B cell (primary cell): ENCODE results near the gene MCM10. TPM values are rescaled to one million over a fixed set of nuclear protein-coding genes. Genes with fewer than 3 reads are reported as not detected.

Experiments used
- ATAC-seq: fragments of 200-7000 bp; cut with Tn5 transposase; one replicate; pipeline ENCODE4 v1.10.0; 2021; ENCODE audit warnings: low read depth, mild to moderate bottlenecking, moderate number of reproducible peaks, moderate library complexity
- CTCF ChIA-PET: fragments of 350-600 bp; sonication (Branson Sonifier 250); formaldehyde crosslinking; loops from one replicate; lab custom pipeline; 2021; ENCODE audit warnings: antibody characterized with exemption, inconsistent platforms; lab: Charles Lee
- POLR2A ChIA-PET: fragments of 350-600 bp; sonication (Branson Sonifier 250); formaldehyde crosslinking; loops from one replicate; lab custom pipeline; 2021; ENCODE audit warnings: antibody characterized with exemption; lab: Charles Lee
- DNase-seq: peaks from one replicate; pipeline ENCODE4 v3.0.0; 2013
- H2AFZ ChIP-seq: 2 replicates; pipeline ENCODE4 v1.6.1; 2012; ENCODE audit warnings: mild to moderate bottlenecking, low read depth, low read length; ENCODE audit not compliant: insufficient read depth, poor library complexity, severe bottlenecking
- H3K27ac ChIP-seq, 2 donors: 1 replicate in 1 of 2; 2 replicates in 1 of 2; pipeline ENCODE4 v1.5.1; 2012 to 2013; ENCODE audit warnings: low read length in 2 of 2, mild to moderate bottlenecking in 2 of 2, moderate library complexity in 1 of 2
- H3K27me3 ChIP-seq, 4 experiments: fragments of 200-600 bp in 1 of 4; sonication (generic) in 1 of 4; replicated peaks in 1 of 4; 1 replicate in 2 of 4; 2 replicates in 2 of 4; pipeline versions ENCODE4 v1.6.1 to v1.7.0; 2013 to 2016; ENCODE audit warnings: low read length in 3 of 4, mild to moderate bottlenecking in 2 of 4, mixed read lengths in 1 of 4, moderate library complexity in 1 of 4; ENCODE audit not compliant: insufficient read depth in 4 of 4, control insufficient read depth in 3 of 4; ENCODE audit errors: control extremely low read depth in 1 of 4
- H3K36me3 ChIP-seq, 2 experiments: replicated peaks in 1 of 2; 1 replicate in 1 of 2; 2 replicates in 1 of 2; pipeline versions ENCODE4 v1.6.1 to v1.7.1; 2013; ENCODE audit warnings: low read length in 1 of 2; ENCODE audit not compliant: insufficient read depth in 2 of 2, control insufficient read depth in 1 of 2; ENCODE audit errors: control extremely low read depth in 1 of 2, extremely low read depth in 1 of 2
- H3K4me1 ChIP-seq, 2 donors: fragments of 200-600 bp in 1 of 2; sonication (generic) in 1 of 2; 1 replicate in 1 of 2; 2 replicates in 1 of 2; pipeline versions ENCODE4 v1.5.1 to v1.6.1; 2013 to 2017; ENCODE audit warnings: low read length in 2 of 2; ENCODE audit not compliant: control insufficient read depth in 2 of 2, insufficient read depth in 2 of 2
- H3K4me2 ChIP-seq: replicated peaks from 2 replicates; pipeline ENCODE3; 2012; ENCODE audit warnings: mild to moderate bottlenecking, low read depth, low read length; ENCODE audit not compliant: poor library complexity, severe bottlenecking
- H3K4me3 ChIP-seq, 5 experiments: fragments of 200-600 bp in 1 of 5; sonication (generic) in 1 of 5; 1 replicate in 3 of 5; 2 replicates in 2 of 5; pipeline versions ENCODE4 v1.5.1 to v1.7.0; 2011 to 2016; ENCODE audit warnings: low read length in 4 of 5, mild to moderate bottlenecking in 4 of 5, low read depth in 2 of 5, control low read depth in 1 of 5, moderate library complexity in 1 of 5; ENCODE audit not compliant: insufficient read depth in 1 of 5; ENCODE audit errors: control extremely low read depth in 1 of 5, extremely low read depth in 1 of 5
- H3K79me2 ChIP-seq: fragments of 200-600 bp; sonication (generic); one replicate; pipeline ENCODE4 v1.6.0; 2016; ENCODE audit warnings: low read length; ENCODE audit not compliant: control insufficient read depth, insufficient read depth
- H3K9ac ChIP-seq: fragments of 200-600 bp; sonication (generic); 2 replicates; pipeline ENCODE4 v1.6.1; 2017; ENCODE audit warnings: mild to moderate bottlenecking, low read length, moderate library complexity
- H3K9me3 ChIP-seq, 3 donors: one replicate each; pipeline versions ENCODE4 v1.6.1 to v1.7.1; 2013; ENCODE audit warnings: low read length in 2 of 3; ENCODE audit not compliant: control insufficient read depth in 2 of 3, insufficient read depth in 1 of 3; ENCODE audit errors: control extremely low read depth in 1 of 3
- H4K20me1 ChIP-seq: 2 replicates; pipeline ENCODE4 v1.6.0; 2012; ENCODE audit warnings: mild to moderate bottlenecking, low read length; ENCODE audit not compliant: insufficient read depth, control insufficient read depth, poor library complexity, severe bottlenecking
- H3K27ac Mint-ChIP-seq: one replicate; pipeline ENCODE4 v1.8.0; 2021; ENCODE audit warnings: mixed read lengths
- H3K27me3 Mint-ChIP-seq: one replicate; pipeline ENCODE4 v1.8.0; 2021; ENCODE audit warnings: mixed read lengths
- H3K4me1 Mint-ChIP-seq: one replicate; pipeline ENCODE4 v1.8.0; 2021; ENCODE audit warnings: mixed read lengths
- H3K4me3 Mint-ChIP-seq: one replicate; pipeline ENCODE4 v1.8.0; 2021; ENCODE audit warnings: mixed read lengths
- H3K9me3 Mint-ChIP-seq: one replicate; pipeline ENCODE4 v1.8.0; 2022; ENCODE audit warnings: mixed read lengths; ENCODE audit not compliant: insufficient read depth
- EZH2 ChIP-seq: IDR thresholded peaks from 2 replicates; pipeline ENCODE4 v1.6.1; 2012; ENCODE audit warnings: borderline replicate concordance, low read depth, mild to moderate bottlenecking, moderate library complexity, low read length; ENCODE audit not compliant: insufficient read depth, poor library complexity, severe bottlenecking
- WGBS: methylation state at CpG from one replicate; pipeline ENCODE4 v1.1.5; 2013; ENCODE audit warnings: missing lambda C conversion rate; ENCODE audit not compliant: insufficient coverage; 5-methylcytosine and 5-hydroxymethylcytosine counted together
- intact Hi-C: fragments of 100-400 bp; cut with micrococcal nuclease; formaldehyde crosslinking; loops from one replicate; pipeline ENCODE4 v1.10.0; 2022
- polyA plus RNA-seq: library from polyadenylated mRNA; depleted of rRNA; stranded (reverse); fragments of >200 nt; gene quantifications from 2 replicates; pipeline ENCODE4 v1.2.3, GENCODE V29; 2012
- total RNA-seq, 2 donors: library from RNA; stranded (reverse); fragments of 120-200 nt in 1 of 2; gene quantifications; 1 replicate in 1 of 2; 2 replicates in 1 of 2; pipeline versions ENCODE4 v1.2.3 to v1.2.4, GENCODE V29; 2013 to 2022
- TF ChIP-seq, protein P1 (sequence below): fragments of 200-600 bp; IDR thresholded peaks from one replicate; pipeline ENCODE4 v1.8.0; 2022; ENCODE audit warnings: antibody characterized with exemption, mild to moderate bottlenecking

MCM10 gene
- total and polyA plus RNA-seq, 2 donors (not counting 1 experiment from before 2014, with no cell fraction given), result 0.42 to 0.88 TPM

GRCh38 chr10:13182424-13182823 is 21.1 kb downstream of the MCM10 start:
- DNase-seq (no peak), ATAC-seq (no peak)
- H3K79me2 ChIP-seq, result no peaks in the 10 kb centered on the region
- no peak overlapping the region for H3K4me2 ChIP-seq
- ChIA-PET POLR2A (no interaction called here), CTCF (no interaction called here)
- intact Hi-C loops, result no loop called here
- no peak overlapping the region for H3K27ac ChIP-seq
- WGBS, result no CpG with 5 or more reads among the region's 1 CpG
- H3K4me3 ChIP-seq, result no peak overlapping the region
- H3K9ac ChIP-seq, result no peak overlapping the region
- Mint-ChIP-seq H3K4me1 (peaks cover 4% of the 10 kb centered on the region), H3K4me3 (no peak overlapping the region), H3K9me3 (no peaks in the 10 kb centered on the region), H3K27me3 (no peaks in the 10 kb centered on the region), H3K27ac (no peak overlapping the region)
- no peak for TF ChIP-seq EZH2
- TF ChIP-seq, protein P1, sequence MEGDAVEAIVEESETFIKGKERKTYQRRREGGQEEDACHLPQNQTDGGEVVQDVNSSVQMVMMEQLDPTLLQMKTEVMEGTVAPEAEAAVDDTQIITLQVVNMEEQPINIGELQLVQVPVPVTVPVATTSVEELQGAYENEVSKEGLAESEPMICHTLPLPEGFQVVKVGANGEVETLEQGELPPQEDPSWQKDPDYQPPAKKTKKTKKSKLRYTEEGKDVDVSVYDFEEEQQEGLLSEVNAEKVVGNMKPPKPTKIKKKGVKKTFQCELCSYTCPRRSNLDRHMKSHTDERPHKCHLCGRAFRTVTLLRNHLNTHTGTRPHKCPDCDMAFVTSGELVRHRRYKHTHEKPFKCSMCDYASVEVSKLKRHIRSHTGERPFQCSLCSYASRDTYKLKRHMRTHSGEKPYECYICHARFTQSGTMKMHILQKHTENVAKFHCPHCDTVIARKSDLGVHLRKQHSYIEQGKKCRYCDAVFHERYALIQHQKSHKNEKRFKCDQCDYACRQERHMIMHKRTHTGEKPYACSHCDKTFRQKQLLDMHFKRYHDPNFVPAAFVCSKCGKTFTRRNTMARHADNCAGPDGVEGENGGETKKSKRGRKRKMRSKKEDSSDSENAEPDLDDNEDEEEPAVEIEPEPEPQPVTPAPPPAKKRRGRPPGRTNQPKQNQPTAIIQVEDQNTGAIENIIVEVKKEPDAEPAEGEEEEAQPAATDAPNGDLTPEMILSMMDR, result no peak
- peaks cover 0 to 4% (median 0%) of the 10 kb centered on the region in 3 donors for H3K9me3 ChIP-seq
- no peaks in the 10 kb centered on the region for H3K4me1 ChIP-seq
- no peaks in the 10 kb centered on the region for H3K27me3 ChIP-seq
- no peaks in the 10 kb centered on the region for H3K36me3 ChIP-seq
- H4K20me1 ChIP-seq, result no peaks in the 10 kb centered on the region
- H2AFZ ChIP-seq, result no peak overlapping the region

DNA sequence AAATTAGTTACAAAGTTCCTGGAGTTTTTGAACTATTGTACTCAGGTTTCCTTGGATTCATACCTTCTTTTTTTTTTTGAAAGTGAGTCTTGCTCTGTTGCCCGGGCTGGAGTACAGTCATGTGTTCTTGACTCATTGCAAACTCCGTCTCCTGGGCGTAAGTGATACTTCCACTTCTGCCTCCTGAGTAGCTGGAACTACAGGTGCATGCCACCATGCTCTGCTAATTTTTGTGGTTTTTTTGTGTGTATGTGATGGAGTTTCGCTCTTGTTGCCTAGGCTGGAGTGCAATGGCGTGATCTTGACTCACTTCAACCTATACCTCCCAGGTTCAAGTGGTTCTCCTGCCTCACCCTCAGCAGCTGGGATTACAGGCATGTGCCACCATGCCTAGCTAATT is 22.3 kb downstream of the MCM10 start:
- DNase-seq, result peak; percentile 27

More for the DNA sequence above, 22.3 kb downstream of the MCM10 start:
- Mint-ChIP-seq H3K4me3 (no peak overlapping the region), H3K27ac (no peak overlapping the region), H3K9me3 (no peaks in the 10 kb centered on the region), H3K27me3 (no peaks in the 10 kb centered on the region), H3K4me1 (peaks cover 4% of the 10 kb centered on the region)
- ATAC-seq, result peak; percentile 24
- Histone ChIP-seq H3K9me3 (peaks cover 0 to 4% (median 0%) of the 10 kb centered on the region in 3 donors), H3K27ac (no peak overlapping the region), H3K27me3 (no peaks in the 10 kb centered on the region), H3K4me2 (no peak overlapping the region), H3K4me3 (no peak overlapping the region), H2AFZ (no peak overlapping the region), H3K36me3 (no peaks in the 10 kb centered on the region), H3K79me2 (no peaks in the 10 kb centered on the region), H3K4me1 (no peaks in the 10 kb centered on the region), H3K9ac (no peak overlapping the region), H4K20me1 (no peaks in the 10 kb centered on the region)
- WGBS, result 23% methylated on average over 3 of the region's 5 CpGs
- ChIA-PET CTCF (interaction anchor here (0.6 kb wide), 1 partner anchor 1480 kb away, joined by 4 read pairs; no protein-coding TSS in a partner anchor), POLR2A (no interaction called here)
- TF ChIP-seq EZH2, result no peak
- TF ChIP-seq, protein P1, result no peak
- intact Hi-C loops, result no loop called here
